Right kidney (tissue), 9 donors: ENCODE results near the gene HACD3.

ENCODE experiments used
- DNase-seq: peaks from one replicate; pipeline ENCODE4 v3.0.0-alpha.2; 2016
- long read RNA-seq, 8 donors: transcript quantifications; one replicate each; lab custom pipeline, GENCODE V29; 2026

HACD3 gene
- long read RNA-seq, donor 1, transcript HACD3-201 (11 exons, 3,228 nt) = major isoform, 32 of 57 reads
- long read RNA-seq, donor 1, partial matches to known transcripts = 5 of 57 reads
- long read RNA-seq, donor 1, other reads (novel, unspliced or antisense) = 19 of 57 reads
- long read RNA-seq, donor 2, transcript HACD3-201 (11 exons, 3,228 nt) = major isoform, 19 of 102 reads
- long read RNA-seq, donor 2, partial matches to known transcripts = 83 of 102 reads
- long read RNA-seq, donor 2, other reads (novel, unspliced or antisense) = 0 of 102 reads
- long read RNA-seq, donor 3, transcript HACD3-201 (11 exons, 3,228 nt) = major isoform, 12 of 14 reads
- long read RNA-seq, donor 3, partial matches to known transcripts = 0 of 14 reads
- long read RNA-seq, donor 3, other reads (novel, unspliced or antisense) = 0 of 14 reads
- long read RNA-seq, donor 4, transcript HACD3-201 (11 exons, 3,228 nt) = major isoform, 24 of 46 reads
- long read RNA-seq, donor 4, partial matches to known transcripts = 6 of 46 reads
- long read RNA-seq, donor 4, other reads (novel, unspliced or antisense) = 13 of 46 reads
- long read RNA-seq, donor 5, transcript HACD3-201 (11 exons, 3,228 nt) = major isoform, 32 of 47 reads
- long read RNA-seq, donor 5, partial matches to known transcripts = 6 of 47 reads
- long read RNA-seq, donor 5, other reads (novel, unspliced or antisense) = 9 of 47 reads
- long read RNA-seq, donor 6, transcript HACD3-201 (11 exons, 3,228 nt) = major isoform, 27 of 45 reads
- long read RNA-seq, donor 6, partial matches to known transcripts = 17 of 45 reads
- long read RNA-seq, donor 6, other reads (novel, unspliced or antisense) = 0 of 45 reads
- long read RNA-seq, donor 7 = 0 reads
- long read RNA-seq, donor 8, transcript HACD3-201 (11 exons, 3,228 nt) = major isoform, 31 of 55 reads
- long read RNA-seq, donor 8, partial matches to known transcripts = 5 of 55 reads
- long read RNA-seq, donor 8, other reads (novel, unspliced or antisense) = 14 of 55 reads

- DNase-seq = peak; percentile 94
These were observed at the start of gene HACD3 for GRCh38 chr15:65530318-65531111. HACD3 (plus strand) TSS chr15:65530463; CDS start chr15:65530632, 169 bp downstream.

GRCh38 chr15:65484876-65485275 is 45.4 kb upstream of the HACD3 start:
- no peak for DNase-seq

- DNase-seq = no peak
These were observed 36.2 kb upstream of the HACD3 start for GRCh38 chr15:65494076-65494475.

- DNase-seq = no peak
These were observed 20.9 kb upstream of the HACD3 start for GRCh38 chr15:65509321-65509720.

- no peak for DNase-seq
These were observed 18.1 kb upstream of the HACD3 start for GRCh38 chr15:65512189-65512588.

GRCh38 chr15:65512807-65513416 is 17.4 kb upstream of the HACD3 start:
- no peak for DNase-seq

GRCh38 chr15:65516997-65517865 is 13.0 kb upstream of the HACD3 start, which contains the start of gene DPP8:
DPP8 (minus strand) TSS chr15:65517689; CDS start chr15:65512553, 5,136 bp downstream.
- peak; percentile 88 for DNase-seq

- no peak for DNase-seq
These were observed 12.4 kb upstream of the HACD3 start for GRCh38 chr15:65517866-65518207.

- no peak for DNase-seq
These were observed 11.5 kb upstream of the HACD3 start for GRCh38 chr15:65518633-65519285.

GRCh38 chr15:65521350-65521749 is 8.9 kb upstream of the HACD3 start:
- no peak for DNase-seq

- no peak for DNase-seq
These were observed 6.0 kb upstream of the HACD3 start for GRCh38 chr15:65524226-65524625.

- DNase-seq = no peak
These were observed 4.6 kb upstream of the HACD3 start for GRCh38 chr15:65525622-65526021.

GRCh38 chr15:65528461-65529060 is 1.7 kb upstream of the HACD3 start:
- DNase-seq = no peak

- DNase-seq = no peak
These were observed 423 bp upstream of the HACD3 start for GRCh38 chr15:65529762-65530317.

GRCh38 chr15:65532738-65533051 is 2.4 kb downstream of the HACD3 start:
- DNase-seq = no peak

GRCh38 chr15:65533057-65533756 is 2.9 kb downstream of the HACD3 start:
- no peak for DNase-seq

- DNase-seq = no peak
These were observed 4.9 kb downstream of the HACD3 start for GRCh38 chr15:65535192-65535591.

- no peak for DNase-seq
These were observed 10.1 kb downstream of the HACD3 start for GRCh38 chr15:65540314-65540713.

GRCh38 chr15:65541231-65541820 is 11.1 kb downstream of the HACD3 start:
- no peak for DNase-seq
